Endodermal cell (in vitro differentiated cells): Measurements from ENCODE around the gene CDRT4. TPM values are rescaled to one million over a fixed set of nuclear protein-coding genes. Genes with fewer than 3 reads are reported as not detected.

Source experiments
- DNase-seq: peaks from one replicate; pipeline ENCODE4 v3.0.0-alpha.2; 2017
- H3K27ac ChIP-seq: 2 replicates; pipeline ENCODE4 v1.5.1; 2013; ENCODE audit warnings: mild to moderate bottlenecking, low read depth, low read length, moderate library complexity
- H3K27me3 ChIP-seq: 2 replicates; pipeline ENCODE4 v1.6.1; 2013; ENCODE audit warnings: mild to moderate bottlenecking, low read length, moderate library complexity; ENCODE audit not compliant: insufficient read depth, control insufficient read depth, poor library complexity, severe bottlenecking
- H3K36me3 ChIP-seq: 2 replicates; pipeline ENCODE4 v1.7.0; 2013; ENCODE audit warnings: mild to moderate bottlenecking, low read length, moderate library complexity; ENCODE audit not compliant: control insufficient read depth, insufficient read depth
- H3K4me1 ChIP-seq: one replicate; pipeline ENCODE4 v1.7.0; 2013; ENCODE audit warnings: low read length; ENCODE audit not compliant: control insufficient read depth, insufficient read depth
- H3K4me3 ChIP-seq: 2 replicates; pipeline ENCODE4 v1.5.1; 2013; ENCODE audit warnings: mild to moderate bottlenecking, low read length, moderate library complexity
- H3K9ac ChIP-seq: 2 replicates; pipeline ENCODE4 v1.6.1; 2013; ENCODE audit warnings: mild to moderate bottlenecking, low read length, moderate library complexity; ENCODE audit not compliant: poor library complexity, severe bottlenecking; ENCODE audit errors: extremely low read depth
- H3K9me3 ChIP-seq: 2 replicates; pipeline ENCODE4 v1.6.1; 2013; ENCODE audit warnings: mild to moderate bottlenecking, low read length, moderate library complexity; ENCODE audit not compliant: control insufficient read depth
- H3K27ac Mint-ChIP-seq: 2 replicates; pipeline ENCODE4 v1.8.0; 2020; ENCODE audit warnings: mixed read lengths
- H3K27me3 Mint-ChIP-seq: 2 replicates; pipeline ENCODE4 v1.8.0; 2021; ENCODE audit warnings: mild to moderate bottlenecking, mixed read lengths; ENCODE audit not compliant: insufficient read depth
- H3K36me3 Mint-ChIP-seq: 2 replicates; pipeline ENCODE4 v1.8.0; 2020; ENCODE audit warnings: low read depth, mixed read lengths
- H3K4me1 Mint-ChIP-seq: 2 replicates; pipeline ENCODE4 v1.8.0; 2020; ENCODE audit warnings: mixed read lengths
- H3K4me3 Mint-ChIP-seq: 2 replicates; pipeline ENCODE4 v1.8.0; 2020; ENCODE audit warnings: mild to moderate bottlenecking, moderate library complexity, mixed read lengths
- H3K9me3 Mint-ChIP-seq: 2 replicates; pipeline ENCODE4 v1.8.0; 2020; ENCODE audit warnings: mild to moderate bottlenecking, mixed read lengths
- WGBS, 2 experiments: methylation state at CpG; one replicate each; pipeline versions ENCODE4 v1.1.5 to v1.1.7; 2013; ENCODE audit warnings: missing lambda C conversion rate in 2 of 2, mixed read lengths in 1 of 2; ENCODE audit not compliant: insufficient coverage in 1 of 2, insufficient read length in 1 of 2; 5-methylcytosine and 5-hydroxymethylcytosine counted together
- total RNA-seq, 2 donors: library from RNA; stranded (reverse); fragmentation: NEBNext Ultra II Directional in 1 of 2; extraction: Animal tissue kit (Norgen Biotek cat#: 25700) in 1 of 2; gene quantifications; 2 replicates in 1 of 2; 3 replicates in 1 of 2; pipeline ENCODE4 v1.2.1, GENCODE V29; 2021
- TF ChIP-seq, protein P1 (sequence below): fragments of 200-600 bp; sonication (generic); conservative IDR thresholded peaks from 2 replicates; pipeline ENCODE4 v1.5.0; 2021; ENCODE audit warnings: antibody characterized with exemption, mild to moderate bottlenecking

The CDRT4 gene
- total RNA-seq, 2 donors from 2014 or later = 16.4 to 39.7 TPM

DNA sequence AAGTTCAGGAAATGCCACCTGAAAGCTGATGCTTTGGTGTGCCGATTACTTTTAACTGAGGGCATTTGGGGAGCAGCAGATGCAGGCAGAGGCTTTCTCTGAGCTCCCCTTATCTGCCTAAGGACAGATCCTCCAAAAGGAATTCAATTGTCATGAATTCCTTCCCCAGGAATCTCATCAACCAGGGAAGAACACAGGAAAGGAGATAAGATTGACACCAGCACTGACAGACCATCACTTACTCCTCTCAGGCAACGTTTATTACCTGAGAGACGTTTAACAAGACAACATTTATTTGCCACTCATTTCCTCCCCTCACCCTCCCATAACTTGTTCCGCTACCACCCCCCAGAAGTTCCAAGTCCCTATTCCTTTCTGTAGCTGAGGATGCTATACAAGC, 17.6 kb upstream of the CDRT4 start:
- H3K36me3 ChIP-seq = peaks cover 73% of the 10 kb centered on the region
- H3K27me3 Mint-ChIP-seq = no peaks in the 10 kb centered on the region
- no peak for DNase-seq
- peak overlapping the region; percentile 0 for H3K27ac Mint-ChIP-seq
- no peak overlapping the region for H3K9ac ChIP-seq
- peaks cover 19% of the 10 kb centered on the region for H3K4me1 Mint-ChIP-seq
- no peak overlapping the region for H3K4me3 ChIP-seq
- TF ChIP-seq, protein P1, sequence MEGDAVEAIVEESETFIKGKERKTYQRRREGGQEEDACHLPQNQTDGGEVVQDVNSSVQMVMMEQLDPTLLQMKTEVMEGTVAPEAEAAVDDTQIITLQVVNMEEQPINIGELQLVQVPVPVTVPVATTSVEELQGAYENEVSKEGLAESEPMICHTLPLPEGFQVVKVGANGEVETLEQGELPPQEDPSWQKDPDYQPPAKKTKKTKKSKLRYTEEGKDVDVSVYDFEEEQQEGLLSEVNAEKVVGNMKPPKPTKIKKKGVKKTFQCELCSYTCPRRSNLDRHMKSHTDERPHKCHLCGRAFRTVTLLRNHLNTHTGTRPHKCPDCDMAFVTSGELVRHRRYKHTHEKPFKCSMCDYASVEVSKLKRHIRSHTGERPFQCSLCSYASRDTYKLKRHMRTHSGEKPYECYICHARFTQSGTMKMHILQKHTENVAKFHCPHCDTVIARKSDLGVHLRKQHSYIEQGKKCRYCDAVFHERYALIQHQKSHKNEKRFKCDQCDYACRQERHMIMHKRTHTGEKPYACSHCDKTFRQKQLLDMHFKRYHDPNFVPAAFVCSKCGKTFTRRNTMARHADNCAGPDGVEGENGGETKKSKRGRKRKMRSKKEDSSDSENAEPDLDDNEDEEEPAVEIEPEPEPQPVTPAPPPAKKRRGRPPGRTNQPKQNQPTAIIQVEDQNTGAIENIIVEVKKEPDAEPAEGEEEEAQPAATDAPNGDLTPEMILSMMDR = no peak
- no peaks in the 10 kb centered on the region for H3K9me3 ChIP-seq
- no peak overlapping the region for H3K27ac ChIP-seq
- H3K27me3 ChIP-seq = no peaks in the 10 kb centered on the region
- no peak overlapping the region for H3K4me3 Mint-ChIP-seq
- peaks cover 5% of the 10 kb centered on the region for H3K4me1 ChIP-seq
- WGBS, 2 experiments = 46 to 53% methylated on average over 4 of the region's 4 CpGs
- peaks cover 51% of the 10 kb centered on the region for H3K36me3 Mint-ChIP-seq
- no peaks in the 10 kb centered on the region for H3K9me3 Mint-ChIP-seq

DNA sequence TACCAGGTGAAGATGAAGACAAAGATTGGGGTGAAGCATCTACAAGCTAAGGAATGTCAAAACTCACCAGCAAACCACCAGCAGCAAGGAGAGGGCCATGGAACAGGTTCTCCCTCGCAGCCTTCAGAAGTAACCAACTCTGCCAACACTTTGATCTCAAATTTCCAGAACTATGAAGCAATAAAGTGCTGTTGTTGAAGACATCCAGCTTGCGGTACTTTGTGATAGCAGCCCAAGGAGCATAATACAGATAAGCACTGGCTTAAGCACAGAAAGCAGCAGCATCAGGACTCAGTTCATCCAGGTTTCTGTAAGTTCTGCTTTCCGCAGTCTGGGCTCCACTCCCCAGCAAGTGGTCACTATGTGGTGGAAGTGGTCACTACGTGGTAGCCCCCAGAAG, 16.0 kb upstream of the CDRT4 start:
- no peak for DNase-seq
- Histone ChIP-seq H3K4me3 (no peak overlapping the region), H3K4me1 (peaks cover 5% of the 10 kb centered on the region), H3K9ac (no peak overlapping the region), H3K27me3 (no peaks in the 10 kb centered on the region), H3K27ac (no peak overlapping the region), H3K36me3 (peaks cover 68% of the 10 kb centered on the region), H3K9me3 (no peaks in the 10 kb centered on the region)
- 48 to 100% methylated on average over 1 to 4 of the region's 4 CpGs for WGBS, 2 experiments
- H3K4me3 Mint-ChIP-seq = no peak overlapping the region
- peaks cover 50% of the 10 kb centered on the region for H3K36me3 Mint-ChIP-seq
- no peak overlapping the region for H3K27ac Mint-ChIP-seq
- TF ChIP-seq, protein P1 = no peak
- H3K4me1 Mint-ChIP-seq = peaks cover 19% of the 10 kb centered on the region
- H3K27me3 Mint-ChIP-seq = no peaks in the 10 kb centered on the region
- H3K9me3 Mint-ChIP-seq = no peaks in the 10 kb centered on the region

DNA sequence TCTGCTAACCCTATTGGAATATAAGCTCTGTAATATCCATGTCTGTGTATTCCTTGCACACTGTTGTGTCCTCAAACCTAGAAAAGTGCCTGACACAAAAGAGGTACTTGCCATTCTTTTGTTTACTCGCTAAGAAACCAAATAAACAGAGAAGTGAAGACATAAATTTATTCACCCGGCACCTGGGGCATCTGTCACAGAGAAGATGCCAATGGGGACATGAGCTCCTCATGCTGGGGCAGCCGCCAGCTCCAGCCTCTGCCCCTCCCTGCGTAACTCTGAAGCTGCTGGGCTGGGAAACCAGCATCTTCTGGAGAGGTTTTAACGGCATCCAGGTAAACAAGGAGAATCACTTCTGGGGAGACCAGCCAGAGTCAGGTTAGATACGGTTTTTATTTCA, 15.1 kb upstream of the CDRT4 start:
- H3K9ac ChIP-seq = no peak overlapping the region
- H3K27ac ChIP-seq = no peak overlapping the region
- H3K36me3 ChIP-seq = peaks cover 60% of the 10 kb centered on the region
- peaks cover 5% of the 10 kb centered on the region for H3K4me1 ChIP-seq
- TF ChIP-seq, protein P1 = no peak
- no peaks in the 10 kb centered on the region for H3K9me3 ChIP-seq
- Mint-ChIP-seq H3K4me1 (peaks cover 19% of the 10 kb centered on the region), H3K36me3 (peaks cover 44% of the 10 kb centered on the region), H3K4me3 (no peak overlapping the region), H3K27ac (no peak overlapping the region), H3K27me3 (no peaks in the 10 kb centered on the region), H3K9me3 (no peaks in the 10 kb centered on the region)
- no peak overlapping the region for H3K4me3 ChIP-seq
- WGBS, 2 experiments = 82 to 93% methylated on average over 5 to 6 of the region's 6 CpGs
- H3K27me3 ChIP-seq = no peaks in the 10 kb centered on the region
- DNase-seq = no peak
